NCI-H524 treated with DMSO at 0.1 percent for 48 hours (cell line): Measurements from ENCODE around the gene HDGFL3.
A peak's percentile ranks its signal among the peaks of the same experiment; 100 is the strongest.
"Not testable (repeated sequence)": the region's sequence is repeated elsewhere in the genome, so short reads cannot be mapped to it uniquely, and the experiment has no call there.

Experiments
- DNase-seq: peaks from one replicate; lab custom pipeline; 2025; lab: John Stamatoyannopoulos, UW

Gene HDGFL3

GRCh38 chr15:83193721-83194120 lies 13.9 kb downstream of the HDGFL3 start:
- no peak for DNase-seq

GRCh38 chr15:83192742-83193141 lies 14.9 kb downstream of the HDGFL3 start:
- DNase-seq, result no peak

- DNase-seq, result no peak
Observed at GRCh38 chr15:83190450-83190849, 17.2 kb downstream of the HDGFL3 start.

GRCh38 chr15:83185561-83185960 lies 22.1 kb downstream of the HDGFL3 start:
- DNase-seq, result no peak

GRCh38 chr15:83178869-83179325 lies 28.7 kb downstream of the HDGFL3 start:
- DNase-seq, result no peak

GRCh38 chr15:83178390-83178789 lies 29.2 kb downstream of the HDGFL3 start:
- DNase-seq, result no peak

- no peak for DNase-seq
Observed at GRCh38 chr15:83174891-83175290, 32.7 kb downstream of the HDGFL3 start.

- no peak for DNase-seq
Observed at GRCh38 chr15:83170474-83171165, 37.0 kb downstream of the HDGFL3 start.

GRCh38 chr15:83169576-83169975 lies 38.0 kb downstream of the HDGFL3 start:
- DNase-seq, result not testable (repeated sequence)

- DNase-seq, result no peak
Observed at GRCh38 chr15:83166830-83167229, 40.8 kb downstream of the HDGFL3 start.

GRCh38 chr15:83166218-83166617 lies 41.4 kb downstream of the HDGFL3 start:
- no peak for DNase-seq

GRCh38 chr15:83164771-83165404 lies 42.7 kb downstream of the HDGFL3 start:
- DNase-seq, result no peak

- DNase-seq, result no peak
Observed at GRCh38 chr15:83164111-83164770, 43.4 kb downstream of the HDGFL3 start.

- no peak for DNase-seq
Observed at GRCh38 chr15:83163032-83163431, 44.6 kb downstream of the HDGFL3 start.

GRCh38 chr15:83160741-83161140 lies 46.9 kb downstream of the HDGFL3 start:
- no peak for DNase-seq

- no peak for DNase-seq
Observed at GRCh38 chr15:83158393-83158792, 49.2 kb downstream of the HDGFL3 start.

GRCh38 chr15:83155942-83156341 lies 51.7 kb downstream of the HDGFL3 start:
- no peak for DNase-seq

GRCh38 chr15:83153288-83153687 lies 54.3 kb downstream of the HDGFL3 start:
- no peak for DNase-seq

- no peak for DNase-seq
Observed at GRCh38 chr15:83144771-83145170, 62.9 kb downstream of the HDGFL3 start.

- not testable (repeated sequence) for DNase-seq
Observed at GRCh38 chr15:83142151-83142550, 65.5 kb downstream of the HDGFL3 start.

- DNase-seq, result no peak
Observed at GRCh38 chr15:83132861-83133523, 74.6 kb downstream of the HDGFL3 start.

GRCh38 chr15:83129791-83130190 lies 77.8 kb downstream of the HDGFL3 start:
- DNase-seq, result peak; percentile 100
